NCI-H128 (cell line): Measurements from ENCODE around the gene GAMT.

Experiments
- DNase-seq: peaks from one replicate; lab custom pipeline; 2025; ENCODE audit not compliant: unreplicated experiment; lab: John Stamatoyannopoulos, UW

The GAMT gene

GRCh38 chr19:1349211-1349610 is 52.1 kb downstream of the GAMT start:
- no peak for DNase-seq
